Prostate gland (tissue), 2 donors: ENCODE results near the gene ZNRD2.

ENCODE experiments used
- CTCF ChIP-seq, 4 experiments: fragments of 200-600 bp in 2 of 4; fragments of 450-650 bp in 2 of 4; sonication (generic) in 2 of 4; IDR thresholded peaks; 1 replicate in 3 of 4; 2 replicates in 1 of 4; pipeline ENCODE4 v1.5.1; 2016 to 2019; ENCODE audit warnings: antibody characterized with exemption in 4 of 4, mild to moderate bottlenecking in 2 of 4, moderate library complexity in 2 of 4
- POLR2AphosphoS5 ChIP-seq: sonication (generic); formaldehyde crosslinking; IDR thresholded peaks from one replicate; pipeline ENCODE4 v1.6.1; 2017; ENCODE audit warnings: antibody characterized with exemption

DNA sequence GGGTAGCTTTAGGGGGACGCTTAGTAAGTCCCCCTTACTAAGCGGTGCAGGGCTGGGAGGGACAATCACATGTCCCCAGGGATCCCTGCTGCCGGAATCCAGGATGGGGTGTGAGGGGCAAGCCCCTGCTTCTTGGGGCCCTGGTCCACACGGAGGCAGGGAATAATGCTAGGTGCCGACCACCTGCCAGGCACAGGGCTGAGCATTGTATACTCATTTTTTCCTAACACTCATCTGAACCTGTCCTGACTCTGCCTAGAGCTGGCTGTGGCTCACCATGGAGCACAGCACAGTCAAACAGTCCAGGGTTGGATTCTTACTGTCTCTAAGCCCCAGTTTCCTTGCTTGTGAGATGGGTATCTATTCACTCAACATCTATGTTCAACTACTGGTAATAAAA, 10.7 kb upstream of the ZNRD2 start:
- TF ChIP-seq POLR2AphosphoS5 (no peak), CTCF (IDR thresholded peaks at IDR 0.05) (no peak)
